ENCODE measurements around the gene SNAPC2. TPM values are rescaled to one million over a fixed set of nuclear protein-coding genes. Genes with fewer than 3 reads are reported as not detected.

Gene SNAPC2
- polyA plus RNA-seq, 1 of the 3 experiments (the other 2 are of a cell fraction), result 38.7 TPM

DNA sequence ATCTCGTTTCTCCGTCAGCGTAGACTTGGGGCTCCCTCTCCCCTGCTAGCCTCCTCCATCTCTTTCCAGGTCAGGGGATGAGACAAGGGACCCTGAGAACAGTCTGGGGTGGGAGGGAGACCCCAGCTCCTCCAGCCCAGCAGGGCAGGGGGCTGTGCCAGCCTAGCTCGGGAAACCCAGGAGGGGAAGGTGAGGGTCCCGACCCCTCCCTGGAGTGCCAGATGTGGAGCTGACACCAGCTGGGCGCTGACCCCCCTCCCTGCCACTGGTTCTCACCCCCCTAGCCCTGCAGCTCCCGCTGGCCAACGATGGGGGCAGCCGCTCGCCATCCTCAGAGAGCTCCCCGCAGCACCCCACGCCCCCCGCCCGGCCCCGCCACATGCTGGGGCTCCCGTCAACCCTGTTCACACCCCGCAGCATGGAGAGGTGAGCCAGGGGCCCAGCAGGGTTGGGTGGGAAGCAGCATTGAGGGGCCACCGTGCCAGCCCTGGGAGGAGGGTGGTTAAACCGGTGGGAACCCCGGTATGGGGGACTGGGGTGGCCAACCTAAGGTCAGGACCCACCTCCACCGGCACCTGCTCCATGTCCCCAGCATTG is 10.6 kb upstream of the SNAPC2 start:
- TF ChIP-seq CTCF (IDR thresholded peaks at IDR 0.05), result no peak
- TF ChIP-seq JUND (IDR thresholded peaks at IDR 0.05), result no peak
- TF ChIP-seq SMC3 (IDR thresholded peaks at IDR 0.05; ENCODE audit: low read depth, low read length), result no peak
- no peak for TF ChIP-seq SIN3A (IDR thresholded peaks at IDR 0.05; ENCODE audit: borderline replicate concordance, low read depth, low read length)
- TF ChIP-seq CHD2 (IDR thresholded peaks at IDR 0.05; ENCODE audit: low read length, partially characterized antibody), result no peak
- TF ChIP-seq NFIC (IDR thresholded peaks at IDR 0.05; ENCODE audit: borderline replicate concordance), result no peak
- no peak for TF ChIP-seq YY1 (IDR thresholded peaks at IDR 0.05; ENCODE audit: low read depth)
- TF ChIP-seq MAX (IDR thresholded peaks at IDR 0.05; ENCODE audit: low read depth), result no peak
- no peak for TF ChIP-seq RAD21 (IDR thresholded peaks at IDR 0.05; ENCODE audit: low read length)
- no peak for TF ChIP-seq TEAD4 (IDR thresholded peaks at IDR 0.05; ENCODE audit: borderline replicate concordance, insufficient read depth)
- TF ChIP-seq USF1 (IDR thresholded peaks at IDR 0.05; ENCODE audit: borderline replicate concordance, low read depth), result no peak
- TF ChIP-seq TAF1 (IDR thresholded peaks at IDR 0.05; ENCODE audit: borderline replicate concordance, low read depth, low read length), result no peak
- no peak for TF ChIP-seq TCF12 (IDR thresholded peaks at IDR 0.05)
- H3K4me1 ChIP-seq (ENCODE audit: control insufficient read depth in 1 of 2, insufficient read depth in 2 of 2, low read depth in 1 of 2, low read length in 1 of 2), result peaks cover 0 to 9% of the 10 kb centered on the region in 2 experiments; a peak in 2 of 4 replicates
- CTCF ChIA-PET, result interaction anchor here (1.6 to 1.7 kb wide), 2 partner anchors 8 to 57 kb away, joined by 4 to 5 read pairs; no protein-coding TSS in a partner anchor
- H3K36me3 ChIP-seq (replicated peaks in 1 of 2; ENCODE audit: control insufficient read depth in 1 of 2, insufficient read depth in 2 of 2, low read length in 1 of 2), result peaks cover 3 to 35% of the 10 kb centered on the region in 2 experiments
- H3K9ac ChIP-seq, result no peak overlapping the region
- no peak overlapping the region for H2AFZ ChIP-seq (ENCODE audit: low read depth)
- 90% methylated on average over 5 of the region's 21 CpGs for WGBS (ENCODE audit: low lambda C conversion rate)
- no peaks in the 10 kb centered on the region for H3K9me2 ChIP-seq
- H3K4me2 ChIP-seq, result no peak overlapping the region
- no peaks in the 10 kb centered on the region for H3K27me3 ChIP-seq (ENCODE audit: insufficient read depth)
- no peak overlapping the region for H3K27ac ChIP-seq (ENCODE audit: low read depth in 2 of 2, low read length in 1 of 2)
- POLR2A ChIA-PET, result no interaction called here
- no peaks in the 10 kb centered on the region for H3K9me3 ChIP-seq
- DNase-seq, result no peak
- peaks cover 38% of the 10 kb centered on the region for H3K79me2 ChIP-seq (ENCODE audit: insufficient read depth)
- no peak overlapping the region for H3K4me3 ChIP-seq (ENCODE audit: low read depth in 2 of 2, low read length in 1 of 2)
- H4K20me1 ChIP-seq (ENCODE audit: insufficient read depth), result peaks cover 34% of the 10 kb centered on the region
- peaks cover 6% of the 10 kb centered on the region for H3F3A ChIP-seq (replicated peaks; ENCODE audit: insufficient read depth)

- Histone ChIP-seq H3K9ac (no peak overlapping the region), H3K79me2 (ENCODE audit: insufficient read depth) (peaks cover 29% of the 10 kb centered on the region), H3K4me3 (ENCODE audit: low read depth in 2 of 2, low read length in 1 of 2) (no peak overlapping the region), H2AFZ (ENCODE audit: low read depth) (no peak overlapping the region), H3K27me3 (ENCODE audit: insufficient read depth) (peaks cover 1% of the 10 kb centered on the region; the same call in 1 of the 2 replicates), H3K4me2 (no peak overlapping the region), H3F3A (replicated peaks; ENCODE audit: insufficient read depth) (peaks cover 6% of the 10 kb centered on the region), H3K4me1 (ENCODE audit: control insufficient read depth in 1 of 2, insufficient read depth in 2 of 2, low read depth in 1 of 2, low read length in 1 of 2) (no peaks in the 10 kb centered on the region; a peak in 1 of 4 replicates), H3K36me3 (replicated peaks in 1 of 2; ENCODE audit: control insufficient read depth in 1 of 2, insufficient read depth in 2 of 2, low read length in 1 of 2) (peaks cover 0 to 35% of the 10 kb centered on the region in 2 experiments), H3K9me3 (no peaks in the 10 kb centered on the region), H3K27ac (ENCODE audit: low read depth in 2 of 2, low read length in 1 of 2) (no peak overlapping the region), H4K20me1 (ENCODE audit: insufficient read depth) (peaks cover 24% of the 10 kb centered on the region), H3K9me2 (no peaks in the 10 kb centered on the region)
- no peak for DNase-seq
- POLR2A ChIA-PET, result no interaction called here
- CTCF ChIA-PET, result interaction anchor here (2.1 kb wide), 1 partner anchor 57 kb away, joined by 9 read pairs; no protein-coding TSS in a partner anchor
- WGBS (ENCODE audit: low lambda C conversion rate), result 95% methylated on average over 31 of the region's 54 CpGs
- TF ChIP-seq MAX (IDR thresholded peaks at IDR 0.05; ENCODE audit: low read depth) (no peak), SIN3A (IDR thresholded peaks at IDR 0.05; ENCODE audit: borderline replicate concordance, low read depth, low read length) (no peak), TAF1 (IDR thresholded peaks at IDR 0.05; ENCODE audit: borderline replicate concordance, low read depth, low read length) (no peak), ELF1 (IDR thresholded peaks at IDR 0.05) (no peak), PBX3 (IDR thresholded peaks at IDR 0.05) (no peak), SMC3 (IDR thresholded peaks at IDR 0.05; ENCODE audit: low read depth, low read length) (no peak), JUND (IDR thresholded peaks at IDR 0.05) (no peak), USF1 (IDR thresholded peaks at IDR 0.05; ENCODE audit: borderline replicate concordance, low read depth) (no peak), YY1 (IDR thresholded peaks at IDR 0.05; ENCODE audit: low read depth) (no peak)
- TF ChIP-seq, protein P1, sequence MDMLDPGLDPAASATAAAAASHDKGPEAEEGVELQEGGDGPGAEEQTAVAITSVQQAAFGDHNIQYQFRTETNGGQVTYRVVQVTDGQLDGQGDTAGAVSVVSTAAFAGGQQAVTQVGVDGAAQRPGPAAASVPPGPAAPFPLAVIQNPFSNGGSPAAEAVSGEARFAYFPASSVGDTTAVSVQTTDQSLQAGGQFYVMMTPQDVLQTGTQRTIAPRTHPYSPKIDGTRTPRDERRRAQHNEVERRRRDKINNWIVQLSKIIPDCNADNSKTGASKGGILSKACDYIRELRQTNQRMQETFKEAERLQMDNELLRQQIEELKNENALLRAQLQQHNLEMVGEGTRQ (IDR thresholded peaks at IDR 0.05; ENCODE audit: borderline replicate concordance, low read depth, low read length), result no peak
These were observed 9.6 kb upstream of the SNAPC2 start for GRCh38 chr19:7910321-7911161.
